Measurements from ENCODE around the gene LSAMP.

Gene LSAMP

DNA sequence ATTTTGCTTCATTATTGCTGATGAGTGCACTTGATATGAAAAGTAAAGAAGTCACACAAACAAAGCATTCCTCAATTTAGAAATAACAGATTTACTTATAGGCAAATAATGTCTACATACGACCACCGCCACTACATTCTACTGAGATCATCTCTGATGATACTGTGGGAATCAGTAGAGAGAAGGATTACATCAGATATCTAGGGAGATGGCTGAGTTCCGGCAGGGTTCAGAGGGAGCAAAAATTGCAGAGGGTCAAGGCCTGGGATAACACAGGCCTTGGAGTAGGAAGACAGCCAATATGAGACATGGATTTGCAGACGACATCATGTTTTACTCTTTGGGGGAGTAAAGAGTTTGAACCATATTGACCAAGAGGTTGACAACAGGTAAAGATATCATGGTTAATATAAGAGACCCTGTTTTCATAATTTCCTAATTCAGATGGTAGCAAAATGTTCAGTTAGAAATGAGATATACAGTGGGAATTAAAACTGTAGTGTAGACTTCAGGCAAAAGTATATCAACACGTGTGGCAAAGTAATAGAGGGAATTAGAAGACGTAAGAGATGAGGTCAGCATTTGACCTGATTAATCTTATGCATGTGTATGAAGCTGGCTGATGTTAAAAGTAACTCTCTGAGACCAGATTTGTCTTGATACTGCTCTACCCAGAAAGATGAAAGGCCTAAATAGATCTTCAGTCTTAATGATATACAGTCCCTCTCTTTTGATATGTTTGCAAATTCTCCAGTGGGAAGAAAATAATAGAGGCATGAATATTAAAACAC is 15.6 kb downstream of the LSAMP start:
- no peak for DNase-seq

DNA sequence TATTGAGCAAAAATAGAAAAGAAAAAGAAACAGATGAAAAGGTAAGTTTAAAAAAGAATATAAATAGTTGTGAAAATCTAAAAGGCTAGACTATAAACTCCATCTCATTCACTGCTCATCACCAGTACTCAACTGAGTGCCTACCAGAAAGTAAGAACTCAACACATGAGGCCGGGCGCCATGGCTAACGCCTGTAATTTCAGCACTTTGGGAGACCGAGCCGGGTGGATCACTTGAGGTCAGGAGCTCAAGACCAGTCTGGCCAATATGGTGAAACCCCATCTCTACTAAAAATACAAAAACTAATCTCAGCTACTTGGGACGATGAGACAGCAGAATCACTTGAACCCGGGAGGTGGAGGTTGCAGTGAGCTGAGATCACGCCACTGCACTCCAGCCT is 19.3 kb downstream of the LSAMP start:
- no peak for DNase-seq

DNA sequence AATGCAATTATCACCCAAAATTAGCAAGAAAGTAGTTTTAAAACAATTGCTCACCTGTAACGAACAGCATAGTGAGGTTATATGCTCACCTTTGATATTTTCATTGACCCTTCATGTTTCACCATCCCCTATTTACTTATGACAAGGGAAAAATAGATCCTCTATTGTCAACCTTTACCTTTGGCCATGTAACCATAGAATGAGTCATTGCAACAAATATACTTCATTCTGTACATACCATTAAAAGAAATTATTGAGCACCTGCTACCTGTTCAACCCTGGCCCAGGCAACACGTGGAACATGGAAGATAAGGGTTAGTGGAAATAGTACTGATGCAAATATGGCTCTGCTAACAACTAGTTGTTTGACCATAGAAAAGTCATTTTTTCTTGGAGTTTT is 20.2 kb downstream of the LSAMP start:
- no peak for DNase-seq

DNA sequence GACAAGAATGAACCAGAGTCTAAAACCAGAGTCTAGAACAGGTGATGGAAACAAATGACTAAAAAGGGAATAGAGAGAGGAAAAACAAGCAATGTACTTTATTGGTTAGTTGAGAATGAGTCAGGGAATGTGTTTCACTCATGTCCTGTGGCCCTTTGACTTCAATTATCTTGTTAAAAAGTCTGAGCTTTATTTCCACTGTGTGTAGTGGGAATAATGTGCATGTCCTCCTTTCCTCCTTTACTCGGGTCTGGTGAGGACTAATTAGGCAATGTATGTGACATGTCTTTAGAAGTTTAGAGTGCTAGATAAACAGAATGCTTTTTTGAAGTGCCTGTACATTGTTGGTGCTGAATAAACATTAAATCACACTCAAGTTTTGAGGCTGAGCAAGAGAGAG is 21.3 kb downstream of the LSAMP start:
- DNase-seq = no peak

DNA sequence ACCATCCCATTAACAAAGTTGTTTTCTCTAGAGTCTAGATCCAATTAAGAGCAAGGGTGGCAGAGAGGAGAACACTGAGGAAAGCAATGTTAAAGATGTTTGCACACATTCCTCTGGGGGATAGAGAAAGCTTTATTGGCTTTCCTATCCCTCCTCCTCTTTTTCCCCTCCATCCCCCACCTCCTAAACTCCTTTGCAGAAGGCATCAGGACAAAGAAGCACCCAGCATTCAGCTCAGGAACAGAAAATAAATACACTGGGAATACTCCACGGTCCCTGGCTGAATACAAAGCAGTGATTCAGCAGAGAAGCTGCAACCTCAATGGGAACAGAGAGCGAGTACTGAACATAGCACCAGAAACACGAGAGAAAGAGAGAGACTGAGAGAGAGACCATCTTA is 21.9 kb downstream of the LSAMP start:
- no peak for DNase-seq

DNA sequence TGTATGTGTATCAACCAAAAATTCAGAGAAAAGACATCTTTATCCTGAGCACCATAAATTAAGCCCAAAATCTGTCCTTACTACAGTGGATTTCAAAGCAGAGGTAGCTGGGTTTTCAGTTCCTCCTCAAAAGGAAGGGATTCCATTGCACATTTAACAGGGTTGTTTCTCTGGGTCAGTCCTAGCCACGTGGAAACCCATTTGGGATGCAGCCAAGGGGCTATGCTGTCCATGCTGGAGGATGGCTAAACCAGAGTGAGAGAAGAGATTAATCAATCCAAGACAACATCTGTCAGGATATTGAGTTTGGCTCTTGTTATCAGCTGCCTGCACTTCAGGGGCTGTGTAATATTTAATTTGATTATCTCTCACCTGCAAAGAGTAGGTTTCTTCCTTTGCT is 28.1 kb downstream of the LSAMP start:
- no peak for DNase-seq

DNA sequence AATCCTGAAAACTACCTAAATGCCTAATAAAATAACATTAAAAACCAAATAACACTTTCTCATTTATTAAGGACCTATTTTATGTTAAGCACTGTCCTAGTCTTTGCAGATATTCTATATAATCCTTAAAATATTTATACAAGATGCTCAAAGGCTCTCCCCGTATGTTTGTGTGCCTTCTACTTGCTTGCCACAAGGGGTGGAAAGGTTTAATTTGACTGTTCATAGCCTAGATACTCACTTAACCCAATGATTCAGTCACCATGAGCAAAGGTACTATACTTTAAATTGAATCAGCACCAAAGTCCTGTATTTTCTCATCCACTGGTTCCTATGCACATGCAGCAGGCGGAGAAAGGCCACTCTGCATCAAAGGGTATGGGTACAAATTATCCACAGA is 32.0 kb downstream of the LSAMP start:
- DNase-seq = no peak

DNA sequence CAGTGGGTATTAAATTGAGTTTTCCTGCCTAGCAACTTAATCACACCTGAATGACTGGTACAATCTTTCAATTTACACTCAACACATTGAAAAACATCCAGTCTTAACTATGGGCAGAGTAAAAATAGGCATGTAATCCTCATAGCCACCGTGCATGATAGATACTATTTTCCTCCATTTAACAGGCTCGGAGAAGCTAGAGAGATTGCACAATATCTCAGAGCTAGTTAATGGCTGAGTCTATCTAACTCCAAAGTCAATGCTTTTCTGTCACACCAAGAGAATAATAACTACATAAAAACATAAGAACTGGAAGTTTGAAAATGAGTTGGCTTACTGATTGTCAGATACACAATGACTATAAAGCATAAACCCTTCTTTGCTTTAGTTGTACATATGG is 36.8 kb downstream of the LSAMP start:
- no peak for DNase-seq

DNA sequence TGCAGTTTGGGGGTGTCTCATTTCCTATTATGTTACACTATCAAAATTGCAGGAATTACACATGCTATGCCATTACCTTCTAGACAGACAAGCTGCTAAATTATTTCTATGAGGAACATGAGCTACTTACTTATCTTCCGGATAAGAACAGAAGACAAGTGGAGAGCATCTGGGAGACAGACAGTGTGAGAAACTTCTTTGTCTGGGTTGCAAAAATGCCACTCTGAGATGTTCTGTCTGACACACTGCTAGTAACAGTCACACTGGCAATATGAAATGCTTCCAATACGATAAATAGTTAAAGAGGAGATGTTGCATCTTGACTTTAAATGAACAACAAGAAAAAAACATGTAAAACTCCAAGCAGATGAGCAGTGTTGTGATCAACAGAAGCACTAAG is 40.1 kb downstream of the LSAMP start:
- DNase-seq = no peak

DNA sequence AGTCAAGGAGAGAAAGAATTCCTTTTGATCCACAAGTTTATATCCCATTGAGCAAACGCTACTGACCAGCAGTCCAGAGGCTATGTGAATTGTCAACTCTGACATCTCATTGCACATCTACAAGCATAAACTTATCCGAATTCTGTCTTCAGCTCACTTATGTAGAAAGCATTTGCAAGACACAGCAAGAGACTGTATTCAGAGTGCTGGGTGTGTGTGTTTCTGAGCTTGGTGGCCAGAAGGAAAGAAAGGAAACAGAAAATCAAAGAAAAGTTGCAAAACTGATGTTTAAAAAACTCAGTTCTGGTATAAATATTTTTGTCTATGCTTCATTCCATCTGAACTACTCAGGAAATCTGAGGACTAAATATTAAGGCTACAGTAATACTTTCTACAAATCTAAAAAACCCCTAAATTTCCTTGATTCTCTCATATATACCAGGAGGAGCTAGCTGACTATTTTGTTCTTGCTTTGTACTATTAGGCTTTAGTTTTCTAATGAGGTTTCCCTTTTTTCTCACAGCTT is 45.5 kb downstream of the LSAMP start:
- no peak for DNase-seq

DNA sequence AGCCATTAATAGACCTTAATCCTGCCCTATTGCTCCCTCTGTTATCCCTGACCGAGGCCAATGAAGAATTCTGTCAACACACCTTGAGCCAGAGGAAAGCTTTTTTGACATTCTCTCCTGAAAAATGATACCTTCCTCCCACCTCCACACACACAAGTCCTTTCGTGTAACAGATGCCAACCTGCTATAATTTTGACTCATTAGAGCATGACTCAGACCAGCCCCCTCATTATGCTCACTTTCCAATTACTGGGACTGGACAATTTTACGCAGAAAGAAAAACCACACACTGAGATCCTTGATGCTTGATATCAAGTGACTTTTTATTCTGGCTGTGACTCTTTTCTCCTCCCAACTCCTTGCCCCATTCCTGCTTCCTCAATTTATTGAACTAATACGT is 50.9 kb downstream of the LSAMP start:
- DNase-seq = no peak

DNA sequence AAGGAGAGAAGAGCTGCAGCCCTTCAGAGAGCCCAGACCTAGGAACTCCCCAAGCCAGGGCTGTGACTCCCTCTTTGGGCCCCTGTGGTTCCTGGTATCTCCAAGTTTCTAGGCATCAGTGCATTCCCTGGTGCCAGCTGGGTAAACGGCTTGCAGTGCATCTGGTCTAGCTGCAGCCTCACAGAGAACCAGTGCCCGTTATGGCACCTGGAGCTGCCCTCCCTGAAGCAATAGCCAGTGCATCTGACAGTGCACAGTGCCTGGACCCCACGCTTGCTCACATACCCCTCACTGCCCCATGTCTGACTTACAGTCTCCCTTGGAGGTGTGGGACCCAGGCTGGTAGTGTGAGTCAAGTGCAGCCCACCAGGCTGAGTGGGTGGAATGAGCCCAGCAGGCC is 52.1 kb downstream of the LSAMP start:
- no peak for DNase-seq

DNA sequence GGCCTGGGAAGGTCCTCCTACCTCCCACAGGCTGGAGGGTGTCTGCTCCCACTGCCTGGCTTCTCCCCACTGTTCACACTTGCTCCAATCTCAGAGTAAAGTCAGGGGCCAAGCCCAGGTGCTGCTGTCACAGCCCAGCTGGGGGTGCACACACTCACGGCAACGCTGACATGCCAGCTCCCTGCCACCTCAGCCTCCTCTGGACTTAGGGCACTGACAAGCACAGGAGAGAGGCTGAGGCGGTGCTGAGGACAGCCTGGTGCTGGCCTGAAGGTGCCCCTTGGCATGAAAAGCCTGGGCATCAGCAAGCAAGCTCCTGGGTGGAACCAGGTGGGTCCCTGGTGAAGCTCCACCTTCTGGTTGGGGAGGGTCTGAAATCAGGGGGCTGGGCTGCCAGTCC is 53.0 kb downstream of the LSAMP start:
- no peak for DNase-seq

DNA sequence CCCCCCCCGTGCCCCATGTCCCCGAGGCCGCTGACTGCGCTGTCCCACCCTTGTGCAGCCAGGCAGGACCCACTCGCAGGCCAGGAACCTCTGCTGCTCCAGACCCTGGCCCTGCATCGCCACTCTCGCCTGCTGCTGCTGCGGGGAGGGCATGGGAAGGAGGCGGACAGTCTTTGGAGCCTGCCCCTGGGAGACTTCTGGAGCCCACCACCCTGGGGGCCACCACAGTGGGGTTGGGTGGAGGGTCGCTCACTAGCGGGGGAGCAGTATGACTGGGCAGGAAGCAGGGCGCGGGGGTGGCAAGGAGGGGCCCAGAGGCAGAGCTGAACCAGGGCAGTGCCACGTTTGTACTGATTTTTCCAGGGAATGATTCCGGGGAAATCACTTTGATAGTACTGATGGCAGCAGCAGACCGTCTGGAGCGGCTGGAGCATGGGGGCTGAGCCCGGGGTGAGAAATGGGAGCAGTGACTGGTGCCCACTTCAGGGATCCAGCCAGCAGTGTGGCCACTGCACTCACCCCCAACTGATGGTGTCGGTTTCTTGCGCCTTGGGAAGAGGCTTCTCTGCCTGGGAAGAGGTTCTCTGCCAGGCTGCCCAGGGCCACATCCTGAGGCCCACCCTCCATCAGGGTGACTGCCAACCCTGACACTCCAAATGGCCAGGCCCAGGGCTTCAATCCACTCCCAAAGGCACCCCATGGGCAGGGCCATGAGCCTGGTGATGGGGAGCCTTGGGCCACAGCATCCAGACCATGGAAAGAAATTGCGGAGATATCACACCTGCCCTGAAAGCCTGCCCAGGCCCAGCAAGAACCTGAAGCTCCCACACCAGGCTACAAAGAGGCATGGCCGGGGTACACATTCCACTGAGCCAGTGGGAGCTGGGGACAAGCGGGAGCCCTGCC is 53.7 kb downstream of the LSAMP start:
- DNase-seq = no peak

DNA sequence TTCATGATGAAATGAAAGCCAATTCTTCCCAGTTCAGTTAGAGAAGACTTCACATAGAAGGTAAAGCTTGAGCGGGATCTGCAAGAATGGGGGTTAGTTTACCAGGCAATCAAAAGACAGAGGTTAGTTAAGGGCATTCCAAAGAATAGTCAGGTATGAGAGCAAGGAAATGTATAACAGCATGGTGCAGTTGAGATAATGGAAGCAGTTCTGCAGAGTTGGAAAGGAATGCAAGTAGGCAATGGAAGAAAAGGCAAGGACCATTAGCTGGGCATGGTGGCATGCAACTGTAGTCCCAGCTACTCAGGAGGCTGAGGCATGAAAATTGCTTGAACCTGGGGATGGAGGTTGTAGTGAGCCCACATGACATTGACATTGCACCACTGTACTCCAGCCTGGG is 55.0 kb downstream of the LSAMP start:
- no peak for DNase-seq

DNA sequence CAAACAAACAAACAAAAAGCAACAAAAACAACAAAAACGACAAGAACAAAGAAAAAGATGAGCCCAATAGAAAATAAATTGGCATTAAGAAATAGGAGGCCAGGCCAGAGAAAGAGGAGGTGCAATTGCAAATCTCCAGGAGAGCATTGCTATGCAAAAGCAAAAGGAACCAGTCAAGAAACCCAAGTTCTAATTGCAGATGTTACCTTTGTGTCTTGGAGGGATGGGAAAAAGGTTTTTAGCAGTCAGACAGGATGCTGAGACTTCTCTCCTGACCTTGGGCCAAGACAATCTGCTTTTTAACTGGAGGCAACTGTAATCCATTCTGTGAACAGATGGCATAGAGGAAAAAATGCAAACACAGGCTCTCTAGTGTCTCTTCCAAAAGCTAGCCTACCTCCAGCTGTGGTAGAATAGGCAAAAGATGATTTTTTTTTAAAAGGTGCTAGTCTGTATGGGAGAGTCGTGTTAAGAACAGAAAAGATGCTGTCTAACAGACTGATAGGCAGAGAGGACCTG is 56.4 kb downstream of the LSAMP start:
- DNase-seq = no peak

DNA sequence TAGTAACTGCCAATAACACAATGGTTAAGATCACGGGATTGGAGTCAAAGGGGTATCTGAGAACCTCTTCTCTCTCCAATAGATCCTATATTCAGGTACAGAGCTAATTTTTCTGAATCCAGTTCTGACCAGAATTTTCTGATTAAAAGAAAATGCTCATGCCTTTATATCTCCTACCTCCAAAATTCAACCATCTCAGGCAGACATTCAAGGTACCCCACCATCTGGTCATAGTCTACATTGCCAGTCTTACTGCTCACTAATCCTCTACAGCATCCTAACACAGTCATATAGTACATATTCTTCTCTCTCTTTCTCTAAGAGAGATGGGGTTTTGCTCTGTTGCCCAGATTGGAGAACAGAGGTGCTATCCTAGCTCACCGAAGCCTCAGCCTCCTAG is 59.1 kb downstream of the LSAMP start:
- no peak for DNase-seq

DNA sequence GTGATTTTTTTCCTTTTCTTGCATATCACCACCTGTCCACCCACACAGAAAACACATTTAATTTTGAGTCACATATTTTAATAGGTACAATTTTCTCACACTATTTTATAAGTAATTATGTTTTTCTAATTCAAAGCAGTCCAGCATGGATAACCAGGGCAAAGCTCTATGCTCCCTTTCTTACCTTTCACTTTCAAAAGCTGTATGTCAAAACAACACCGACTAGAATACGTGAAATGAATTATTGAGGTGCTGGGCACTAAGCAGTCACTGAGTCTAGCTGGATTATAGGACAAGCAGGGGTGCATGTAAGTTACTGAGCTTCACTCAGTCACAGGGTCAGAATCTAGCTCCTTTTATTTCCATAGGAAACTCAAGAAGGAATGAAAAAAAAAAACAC is 60.6 kb downstream of the LSAMP start:
- DNase-seq = no peak

DNA sequence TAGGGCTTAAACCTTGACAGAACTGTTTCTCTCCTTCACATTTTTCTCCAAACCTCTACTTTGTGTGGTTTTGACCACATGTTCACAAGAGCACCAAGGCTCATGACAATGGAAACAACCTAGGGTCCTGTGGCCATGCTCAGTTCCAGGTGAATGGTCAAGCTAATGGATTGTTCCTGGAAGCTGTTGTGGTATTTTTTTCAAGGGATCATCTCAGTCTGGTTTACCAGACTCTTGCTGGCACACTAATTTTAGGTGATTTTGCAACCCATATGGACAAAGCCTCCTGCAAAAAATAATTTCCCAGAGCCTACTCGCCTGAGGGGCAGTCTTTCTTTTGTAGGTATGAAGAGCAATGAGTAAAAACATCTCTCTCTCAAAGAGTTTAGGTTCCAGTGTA is 67.2 kb downstream of the LSAMP start:
- DNase-seq = no peak

DNA sequence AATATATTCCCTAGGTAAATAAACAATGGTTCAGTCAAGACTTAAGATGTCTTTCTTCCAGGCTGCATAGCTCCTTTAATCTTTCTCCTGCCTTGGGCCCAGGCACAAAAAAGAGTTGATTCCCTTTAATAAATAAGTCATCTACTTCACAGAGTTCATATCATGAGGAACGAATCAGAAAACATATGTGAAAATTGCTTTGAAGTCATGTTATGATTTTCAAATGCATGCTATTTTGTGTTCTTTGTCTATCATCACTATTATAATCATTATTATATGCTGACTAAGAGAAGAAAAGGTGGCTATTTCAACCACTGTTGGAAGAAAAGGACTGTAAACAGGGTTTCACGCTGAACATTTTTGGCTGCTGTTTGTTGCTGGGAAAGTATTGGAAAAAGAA is 70.4 kb downstream of the LSAMP start:
- no peak for DNase-seq

DNA sequence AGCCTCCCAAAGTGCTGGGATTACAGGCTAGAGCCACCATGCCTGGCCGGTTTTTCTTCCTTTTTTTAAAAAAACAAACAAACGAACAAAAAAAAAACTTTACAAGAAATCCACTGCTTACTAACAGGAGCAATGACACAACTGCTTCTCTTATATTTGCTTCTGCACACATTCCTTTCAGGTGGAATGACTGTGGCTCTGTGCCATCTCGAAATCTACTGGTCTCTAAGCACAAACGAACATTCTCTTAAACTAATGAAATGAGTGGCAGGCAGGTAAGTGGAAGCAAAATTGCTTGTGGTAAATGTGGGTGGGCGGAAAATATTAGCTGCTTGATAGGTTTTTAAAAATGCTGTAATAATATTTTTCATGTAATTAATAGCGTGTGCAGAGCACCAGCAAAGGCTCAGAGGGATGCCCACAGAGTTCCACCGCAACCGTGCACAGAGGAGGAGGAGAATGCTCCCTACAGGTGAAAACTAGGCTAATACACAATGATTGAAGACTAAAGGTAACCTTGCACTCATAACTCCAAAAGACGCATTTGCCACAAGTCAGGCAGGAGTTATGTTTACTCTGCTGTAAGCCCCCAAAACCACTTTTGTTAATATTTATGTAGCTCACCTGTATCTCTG is 77.4 kb downstream of the LSAMP start:
- DNase-seq = no peak

DNA sequence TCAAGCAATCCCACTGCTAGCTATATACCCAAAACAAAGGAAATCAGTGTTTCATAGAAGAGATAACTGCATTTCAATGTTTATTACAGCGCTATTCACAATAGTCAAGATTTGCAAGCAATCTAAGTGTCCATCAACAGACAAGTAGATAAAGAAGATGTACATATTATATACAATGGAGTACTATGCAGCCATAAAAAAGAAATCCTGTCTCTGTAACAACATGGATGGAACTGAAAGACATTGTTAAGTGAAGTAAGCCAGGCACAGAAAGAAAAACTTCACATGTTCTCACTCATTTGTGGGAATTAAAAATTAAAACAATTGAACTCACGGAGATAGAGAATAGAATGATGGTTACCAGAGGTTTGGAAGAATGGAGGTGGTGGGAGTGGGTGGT is 89.2 kb downstream of the LSAMP start:
- DNase-seq = no peak

DNA sequence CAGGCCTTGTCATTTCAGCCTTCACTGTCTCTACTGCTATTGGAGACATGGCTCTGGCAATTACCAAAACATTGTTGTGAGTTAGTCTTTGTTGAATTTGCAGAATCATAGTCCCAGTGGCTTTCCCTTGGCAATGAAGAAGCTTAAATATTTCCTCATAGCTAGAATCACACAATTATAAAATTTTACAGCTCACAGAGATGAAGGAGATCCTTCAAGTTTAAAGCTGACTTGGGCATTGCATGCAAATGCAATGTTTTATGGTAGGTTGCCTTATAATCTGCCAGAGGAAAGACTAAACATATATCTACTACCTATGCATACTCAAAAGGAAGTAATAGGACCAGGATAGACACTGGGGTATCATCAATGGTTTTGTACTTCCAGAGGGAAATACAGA is 90.9 kb downstream of the LSAMP start:
- DNase-seq = no peak
